ENCODE data around the gene CFAP58. TPM values are rescaled to one million over a fixed set of nuclear protein-coding genes. Genes with fewer than 3 reads are reported as not detected.

Gene CFAP58
- total RNA-seq, 2 donors from 2014 or later = 0.68 to 0.97 TPM

DNA sequence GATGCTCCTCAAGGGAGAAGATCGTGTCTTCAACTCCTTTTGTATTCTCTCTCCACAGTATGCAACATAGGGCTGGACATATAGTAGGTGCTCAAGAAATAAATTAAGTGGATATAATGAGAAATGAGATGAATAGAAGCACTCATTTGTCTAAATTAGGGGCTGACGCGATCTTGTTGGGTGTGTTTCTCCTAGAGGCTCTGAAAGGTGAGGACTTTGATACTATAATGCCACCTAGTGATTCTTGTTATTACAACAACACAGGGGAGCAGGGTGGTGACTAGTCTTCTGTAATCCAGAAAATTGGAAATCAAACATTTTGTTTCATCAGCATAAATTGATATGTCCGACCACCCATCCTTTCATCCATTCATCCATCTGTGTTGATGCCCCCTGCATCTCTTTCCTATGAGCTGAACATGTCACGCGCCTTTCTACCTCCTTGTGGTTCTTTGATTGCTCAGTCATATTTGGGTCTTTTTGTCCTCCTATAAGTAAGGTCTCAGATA lies 3.5 kb upstream of the CFAP58 start:
- no peaks in the 10 kb centered on the region for H3K9me3 ChIP-seq (ENCODE audit: control insufficient read depth, low read length)
- peaks cover 16% of the 10 kb centered on the region for H3K27me3 ChIP-seq (ENCODE audit: control insufficient read depth, insufficient read depth, low read length, poor library complexity, severe bottlenecking)
- no peaks in the 10 kb centered on the region for H3K36me3 ChIP-seq (ENCODE audit: control insufficient read depth, insufficient read depth, low read length)
- H3K27me3 Mint-ChIP-seq (ENCODE audit: insufficient read depth) = peaks cover 9% of the 10 kb centered on the region
- no peaks in the 10 kb centered on the region for H3K4me1 ChIP-seq (ENCODE audit: control insufficient read depth, insufficient read depth, low read length)
- H3K9ac ChIP-seq (ENCODE audit: extremely low read depth, low read length, poor library complexity, severe bottlenecking) = peak overlapping the region; percentile 55
- no peak overlapping the region for H3K4me3 ChIP-seq (ENCODE audit: low read length)
- WGBS, 2 experiments (ENCODE audit: insufficient coverage in 1 of 2, insufficient read length in 1 of 2) = 51 to 54% methylated on average over 6 of the region's 6 CpGs
- no peak overlapping the region for H3K27ac ChIP-seq (ENCODE audit: low read depth, low read length)
- peak; percentile 50 for DNase-seq
- no peak overlapping the region for H3K27ac Mint-ChIP-seq
- H3K4me1 Mint-ChIP-seq = peaks cover 1% of the 10 kb centered on the region
- H3K4me3 Mint-ChIP-seq = no peak overlapping the region
- no peaks in the 10 kb centered on the region for H3K9me3 Mint-ChIP-seq
- TF ChIP-seq, protein P1, sequence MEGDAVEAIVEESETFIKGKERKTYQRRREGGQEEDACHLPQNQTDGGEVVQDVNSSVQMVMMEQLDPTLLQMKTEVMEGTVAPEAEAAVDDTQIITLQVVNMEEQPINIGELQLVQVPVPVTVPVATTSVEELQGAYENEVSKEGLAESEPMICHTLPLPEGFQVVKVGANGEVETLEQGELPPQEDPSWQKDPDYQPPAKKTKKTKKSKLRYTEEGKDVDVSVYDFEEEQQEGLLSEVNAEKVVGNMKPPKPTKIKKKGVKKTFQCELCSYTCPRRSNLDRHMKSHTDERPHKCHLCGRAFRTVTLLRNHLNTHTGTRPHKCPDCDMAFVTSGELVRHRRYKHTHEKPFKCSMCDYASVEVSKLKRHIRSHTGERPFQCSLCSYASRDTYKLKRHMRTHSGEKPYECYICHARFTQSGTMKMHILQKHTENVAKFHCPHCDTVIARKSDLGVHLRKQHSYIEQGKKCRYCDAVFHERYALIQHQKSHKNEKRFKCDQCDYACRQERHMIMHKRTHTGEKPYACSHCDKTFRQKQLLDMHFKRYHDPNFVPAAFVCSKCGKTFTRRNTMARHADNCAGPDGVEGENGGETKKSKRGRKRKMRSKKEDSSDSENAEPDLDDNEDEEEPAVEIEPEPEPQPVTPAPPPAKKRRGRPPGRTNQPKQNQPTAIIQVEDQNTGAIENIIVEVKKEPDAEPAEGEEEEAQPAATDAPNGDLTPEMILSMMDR (conservative IDR thresholded peaks at IDR 0.05) = peak; percentile 75
- H3K36me3 Mint-ChIP-seq (ENCODE audit: low read depth) = no peaks in the 10 kb centered on the region

DNA sequence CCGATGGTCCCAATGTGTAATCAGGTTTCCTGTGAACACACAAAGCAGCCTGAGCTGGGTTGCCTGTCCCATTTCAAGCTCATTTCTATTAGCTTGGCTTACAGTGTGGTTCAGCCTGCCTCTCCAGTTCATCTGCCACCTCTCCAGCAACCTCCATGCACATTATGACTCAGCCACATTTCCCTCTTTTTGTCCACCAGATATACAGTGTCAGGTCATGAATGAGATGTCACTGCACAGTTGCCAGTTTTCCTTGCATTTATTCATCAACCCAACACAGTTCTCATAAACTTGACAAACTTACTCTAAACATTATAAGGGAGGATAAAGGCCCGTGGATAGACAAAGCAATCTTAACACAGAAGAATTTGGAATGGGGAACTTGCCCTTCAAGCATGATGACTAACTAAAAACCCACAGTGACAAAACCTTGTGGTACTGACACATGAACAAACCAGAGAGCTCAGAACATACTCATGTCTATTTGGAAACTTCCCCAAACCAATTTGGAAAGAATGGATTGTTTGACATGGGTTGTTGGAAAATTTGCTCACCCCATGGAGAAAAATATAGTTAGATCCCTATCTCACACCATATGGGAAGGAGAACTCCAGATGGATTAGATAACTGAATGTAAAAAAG lies 2.5 kb upstream of the CFAP58 start:
- Mint-ChIP-seq H3K4me3 (no peak overlapping the region), H3K27ac (no peak overlapping the region)
- no peak overlapping the region for H3K9ac ChIP-seq (ENCODE audit: extremely low read depth, low read length, poor library complexity, severe bottlenecking)

DNA sequence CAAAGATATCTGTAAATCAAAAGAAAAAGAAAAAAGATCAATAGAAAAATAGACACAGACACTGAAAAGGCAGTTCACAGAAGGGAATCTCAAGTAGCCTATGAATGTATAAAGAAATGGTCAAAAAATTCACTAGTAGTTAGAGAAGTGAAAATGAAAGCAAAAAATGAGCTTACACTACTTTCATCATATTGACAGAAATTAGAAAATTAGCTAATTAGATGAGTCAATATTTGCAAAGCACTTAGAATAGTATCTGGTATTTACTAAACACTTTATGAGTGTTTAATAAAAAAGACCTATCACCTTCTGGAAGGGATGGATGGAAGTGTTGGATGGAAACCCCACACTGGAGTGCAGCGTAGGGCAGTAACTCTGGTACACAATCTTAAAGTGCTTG lies 1.7 kb upstream of the CFAP58 start:
- Histone ChIP-seq H3K36me3 (ENCODE audit: control insufficient read depth, insufficient read depth, low read length) (no peaks in the 10 kb centered on the region), H3K9ac (ENCODE audit: extremely low read depth, low read length, poor library complexity, severe bottlenecking) (no peak overlapping the region), H3K4me3 (ENCODE audit: low read length) (no peak overlapping the region), H3K4me1 (ENCODE audit: control insufficient read depth, insufficient read depth, low read length) (no peaks in the 10 kb centered on the region), H3K27me3 (ENCODE audit: control insufficient read depth, insufficient read depth, low read length, poor library complexity, severe bottlenecking) (peaks cover 26% of the 10 kb centered on the region), H3K9me3 (ENCODE audit: control insufficient read depth, low read length) (no peaks in the 10 kb centered on the region), H3K27ac (ENCODE audit: low read depth, low read length) (no peak overlapping the region)
- Mint-ChIP-seq H3K36me3 (ENCODE audit: low read depth) (no peaks in the 10 kb centered on the region), H3K4me3 (no peak overlapping the region), H3K27me3 (ENCODE audit: insufficient read depth) (peaks cover 9% of the 10 kb centered on the region), H3K27ac (no peak overlapping the region), H3K4me1 (peaks cover 1% of the 10 kb centered on the region), H3K9me3 (no peaks in the 10 kb centered on the region)
- TF ChIP-seq, protein P1 (conservative IDR thresholded peaks at IDR 0.05) = no peak
- DNase-seq = no peak
- 90 to 97% methylated on average over 1 of the region's 1 CpG for WGBS, 2 experiments (ENCODE audit: insufficient coverage in 1 of 2, insufficient read length in 1 of 2)

More for the DNA sequence above, 2.5 kb upstream of the CFAP58 start:
- Mint-ChIP-seq H3K36me3 (ENCODE audit: low read depth) (no peaks in the 10 kb centered on the region), H3K9me3 (no peaks in the 10 kb centered on the region), H3K27me3 (ENCODE audit: insufficient read depth) (peaks cover 9% of the 10 kb centered on the region), H3K4me1 (peaks cover 1% of the 10 kb centered on the region)
- TF ChIP-seq, protein P1 (conservative IDR thresholded peaks at IDR 0.05) = no peak
- H3K27me3 ChIP-seq (ENCODE audit: control insufficient read depth, insufficient read depth, low read length, poor library complexity, severe bottlenecking) = peaks cover 25% of the 10 kb centered on the region
- H3K36me3 ChIP-seq (ENCODE audit: control insufficient read depth, insufficient read depth, low read length) = no peaks in the 10 kb centered on the region
- no peak overlapping the region for H3K27ac ChIP-seq (ENCODE audit: low read depth, low read length)
- H3K4me1 ChIP-seq (ENCODE audit: control insufficient read depth, insufficient read depth, low read length) = no peaks in the 10 kb centered on the region
- DNase-seq = no peak
- no peak overlapping the region for H3K4me3 ChIP-seq (ENCODE audit: low read length)
- no peaks in the 10 kb centered on the region for H3K9me3 ChIP-seq (ENCODE audit: control insufficient read depth, low read length)
- 59 to 87% methylated on average over 2 of the region's 2 CpGs for WGBS, 2 experiments (ENCODE audit: insufficient coverage in 1 of 2, insufficient read length in 1 of 2)
